BLaER1 (cell line): ENCODE measurements around the gene CEP128.

Experiments
- H3K27ac ChIP-seq: shearing (Covaris generic); formaldehyde crosslinking; 2 replicates; pipeline ENCODE4 v1.8.1; 2022
- H3K27me3 ChIP-seq: shearing (Covaris generic); formaldehyde crosslinking; 2 replicates; pipeline ENCODE4 v1.8.1; 2022
- H3K36me3 ChIP-seq: shearing (Covaris generic); formaldehyde crosslinking; 2 replicates; pipeline ENCODE4 v1.8.1; 2022
- H3K4me1 ChIP-seq: shearing (Covaris generic); formaldehyde crosslinking; 2 replicates; pipeline ENCODE4 v1.8.1; 2022
- H3K4me2 ChIP-seq: shearing (Covaris generic); formaldehyde crosslinking; 2 replicates; pipeline ENCODE4 v1.8.1; 2022
- H3K4me3 ChIP-seq: shearing (Covaris generic); formaldehyde crosslinking; 2 replicates; pipeline ENCODE4 v1.8.1; 2022
- H3K9ac ChIP-seq: shearing (Covaris generic); formaldehyde crosslinking; 2 replicates; pipeline ENCODE4 v1.8.1; 2022
- H3K9me3 ChIP-seq: shearing (Covaris generic); formaldehyde crosslinking; 2 replicates; pipeline ENCODE4 v1.8.1; 2022
- H4K20me1 ChIP-seq: shearing (Covaris generic); formaldehyde crosslinking; 2 replicates; pipeline ENCODE4 v1.8.1; 2022
- Cebpa-rat ChIP-seq: shearing (Covaris generic); IDR thresholded peaks from 2 replicates; pipeline ENCODE4 v1.8.1; 2022

The CEP128 gene

GRCh38 chr14:80659783-80660182 is 281.8 kb downstream of the CEP128 start:
- no peak for TF ChIP-seq Cebpa-rat

GRCh38 chr14:80658733-80659132 is 282.8 kb downstream of the CEP128 start:
- Histone ChIP-seq H3K4me2 (no peak overlapping the region), H3K36me3 (peaks cover 4% of the 10 kb centered on the region), H3K4me3 (no peak overlapping the region), H3K9me3 (0 out of 2 replicates have a peak, but pooled peaks cover 5% of the 10 kb centered on the region), H3K27me3 (no peaks in the 10 kb centered on the region), H3K9ac (no peak overlapping the region), H4K20me1 (no peaks in the 10 kb centered on the region), H3K27ac (no peak overlapping the region), H3K4me1 (no peaks in the 10 kb centered on the region)
- no peak for TF ChIP-seq Cebpa-rat

More at GRCh38 chr14:80659783-80660182, 281.8 kb downstream of the CEP128 start:
- Histone ChIP-seq H4K20me1 (no peaks in the 10 kb centered on the region), H3K36me3 (peaks cover 4% of the 10 kb centered on the region), H3K27ac (no peak overlapping the region), H3K27me3 (no peaks in the 10 kb centered on the region), H3K9me3 (0 out of 2 replicates have a peak, but pooled peaks cover 5% of the 10 kb centered on the region), H3K9ac (no peak overlapping the region), H3K4me2 (no peak overlapping the region), H3K4me1 (no peaks in the 10 kb centered on the region), H3K4me3 (no peak overlapping the region)

GRCh38 chr14:80658155-80658554 is 283.4 kb downstream of the CEP128 start:
- Histone ChIP-seq H3K9ac (no peak overlapping the region), H3K36me3 (peaks cover 4% of the 10 kb centered on the region), H4K20me1 (no peaks in the 10 kb centered on the region), H3K27ac (no peak overlapping the region), H3K9me3 (peaks cover 8% of the 10 kb centered on the region; the same call in 1 of the 2 replicates), H3K4me1 (no peaks in the 10 kb centered on the region), H3K27me3 (no peaks in the 10 kb centered on the region), H3K4me3 (no peak overlapping the region), H3K4me2 (no peak overlapping the region)
- no peak for TF ChIP-seq Cebpa-rat

GRCh38 chr14:80653956-80654355 is 287.6 kb downstream of the CEP128 start:
- peaks cover 23% of the 10 kb centered on the region; the same call in 1 of the 2 replicates for H3K9me3 ChIP-seq

GRCh38 chr14:80645667-80646413 is 295.7 kb downstream of the CEP128 start:
- TF ChIP-seq Cebpa-rat: no peak
- H3K36me3 ChIP-seq: peaks cover 7% of the 10 kb centered on the region; the same call in 1 of the 2 replicates
- H3K9me3 ChIP-seq: peaks cover 4% of the 10 kb centered on the region; the same call in 1 of the 2 replicates
- H3K27ac ChIP-seq: no peak overlapping the region
- no peaks in the 10 kb centered on the region for H3K4me1 ChIP-seq
- no peak overlapping the region for H3K9ac ChIP-seq
- no peak overlapping the region for H3K4me2 ChIP-seq
- no peak overlapping the region for H3K4me3 ChIP-seq
- no peaks in the 10 kb centered on the region for H3K27me3 ChIP-seq
- no peaks in the 10 kb centered on the region for H4K20me1 ChIP-seq

More at GRCh38 chr14:80653956-80654355, 287.6 kb downstream of the CEP128 start:
- TF ChIP-seq Cebpa-rat: no peak
- H4K20me1 ChIP-seq: no peaks in the 10 kb centered on the region
- no peak overlapping the region for H3K4me3 ChIP-seq
- no peak overlapping the region for H3K4me2 ChIP-seq
- no peaks in the 10 kb centered on the region for H3K4me1 ChIP-seq
- H3K36me3 ChIP-seq: peaks cover 7% of the 10 kb centered on the region
- H3K9ac ChIP-seq: no peak overlapping the region
- H3K27me3 ChIP-seq: no peaks in the 10 kb centered on the region
- H3K27ac ChIP-seq: no peak overlapping the region

GRCh38 chr14:80644826-80645225 is 296.7 kb downstream of the CEP128 start:
- Histone ChIP-seq H3K27ac (no peak overlapping the region), H3K4me1 (no peaks in the 10 kb centered on the region), H3K9me3 (peaks cover 4% of the 10 kb centered on the region; the same call in 1 of the 2 replicates), H3K9ac (no peak overlapping the region), H4K20me1 (no peaks in the 10 kb centered on the region), H3K27me3 (no peaks in the 10 kb centered on the region), H3K4me3 (no peak overlapping the region), H3K36me3 (peaks cover 7% of the 10 kb centered on the region; the same call in 1 of the 2 replicates), H3K4me2 (no peak overlapping the region)
- TF ChIP-seq Cebpa-rat: no peak

GRCh38 chr14:80638620-80639515 is 302.7 kb downstream of the CEP128 start:
- no peaks in the 10 kb centered on the region for H4K20me1 ChIP-seq
- no peak overlapping the region for H3K9ac ChIP-seq
- no peaks in the 10 kb centered on the region for H3K4me1 ChIP-seq
- no peaks in the 10 kb centered on the region for H3K27me3 ChIP-seq
- no peak overlapping the region for H3K4me3 ChIP-seq
- peaks cover 7% of the 10 kb centered on the region; the same call in 1 of the 2 replicates for H3K36me3 ChIP-seq
- no peaks in the 10 kb centered on the region for H3K9me3 ChIP-seq
- H3K4me2 ChIP-seq: no peak overlapping the region
- TF ChIP-seq Cebpa-rat: no peak
- H3K27ac ChIP-seq: no peak overlapping the region

- 0 out of 2 replicates have a peak, but pooled peaks cover 3% of the 10 kb centered on the region for H3K36me3 ChIP-seq
- no peak overlapping the region for H3K4me2 ChIP-seq
- no peaks in the 10 kb centered on the region for H3K4me1 ChIP-seq
- H4K20me1 ChIP-seq: no peaks in the 10 kb centered on the region
- H3K9ac ChIP-seq: no peak overlapping the region
- no peak overlapping the region for H3K27ac ChIP-seq
- no peaks in the 10 kb centered on the region for H3K9me3 ChIP-seq
- no peaks in the 10 kb centered on the region for H3K27me3 ChIP-seq
- no peak for TF ChIP-seq Cebpa-rat
- no peak overlapping the region for H3K4me3 ChIP-seq
Observed at GRCh38 chr14:80637756-80638619, 303.6 kb downstream of the CEP128 start.

GRCh38 chr14:80636071-80636470 is 305.5 kb downstream of the CEP128 start:
- Histone ChIP-seq H3K27me3 (no peaks in the 10 kb centered on the region), H3K4me3 (no peak overlapping the region), H3K4me2 (no peak overlapping the region), H3K4me1 (no peaks in the 10 kb centered on the region), H3K27ac (no peak overlapping the region), H3K9ac (no peak overlapping the region), H3K36me3 (0 out of 2 replicates have a peak, but pooled peaks cover 5% of the 10 kb centered on the region), H3K9me3 (no peaks in the 10 kb centered on the region), H4K20me1 (no peaks in the 10 kb centered on the region)
- no peak for TF ChIP-seq Cebpa-rat
